Brain pericyte (primary cell): ENCODE data around the gene SEPTIN5.

Experiments
- DNase-seq: peaks from one replicate; pipeline ENCODE4 v3.0.0-alpha.2; 2012; ENCODE audit warnings: low read depth, low spot score

The SEPTIN5 gene

DNA sequence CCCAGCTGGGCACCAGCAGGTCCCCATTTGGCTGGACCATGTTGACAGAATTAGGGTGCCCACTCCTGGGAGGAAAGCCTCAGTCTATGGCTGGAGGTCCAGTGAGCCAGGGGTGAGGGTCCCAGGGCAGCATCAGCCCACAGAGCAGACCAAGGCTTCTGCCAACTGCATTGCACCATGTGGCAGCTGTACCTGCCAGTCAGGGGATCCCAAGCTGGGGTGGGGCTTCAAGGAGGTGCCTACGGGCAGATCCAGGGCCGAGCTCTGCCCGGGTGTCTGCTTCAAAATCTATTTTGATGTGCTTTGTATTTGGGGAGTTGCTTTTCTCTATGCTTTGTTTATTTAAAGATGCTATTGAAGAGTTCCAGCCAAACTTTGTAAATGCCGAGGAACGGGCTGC is 19.5 kb downstream of the SEPTIN5 start:
- no peak for DNase-seq

DNA sequence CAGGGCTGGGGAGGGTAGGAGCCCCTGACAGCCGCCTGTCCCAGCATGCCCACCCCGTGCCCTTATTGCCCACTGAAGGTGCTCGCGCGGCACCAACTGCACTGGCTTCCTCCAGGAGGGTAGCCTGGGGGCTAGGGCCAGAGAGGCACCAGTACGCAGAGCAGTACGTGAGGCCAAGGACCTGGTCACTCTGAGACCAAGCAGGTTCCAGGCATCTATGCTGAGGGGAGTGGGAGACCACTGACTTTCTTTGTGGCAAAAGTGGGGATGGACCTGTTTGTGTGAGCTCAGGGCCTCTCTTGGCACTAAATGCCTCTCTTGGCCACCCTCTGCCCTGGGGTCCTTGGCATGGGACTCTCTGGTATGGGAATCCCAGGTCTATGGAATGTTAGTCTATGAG is 19.9 kb downstream of the SEPTIN5 start:
- DNase-seq, result no peak

- no peak for DNase-seq
Measured at GRCh38 chr22:19734837-19735382, 20.6 kb downstream of the SEPTIN5 start.

DNA sequence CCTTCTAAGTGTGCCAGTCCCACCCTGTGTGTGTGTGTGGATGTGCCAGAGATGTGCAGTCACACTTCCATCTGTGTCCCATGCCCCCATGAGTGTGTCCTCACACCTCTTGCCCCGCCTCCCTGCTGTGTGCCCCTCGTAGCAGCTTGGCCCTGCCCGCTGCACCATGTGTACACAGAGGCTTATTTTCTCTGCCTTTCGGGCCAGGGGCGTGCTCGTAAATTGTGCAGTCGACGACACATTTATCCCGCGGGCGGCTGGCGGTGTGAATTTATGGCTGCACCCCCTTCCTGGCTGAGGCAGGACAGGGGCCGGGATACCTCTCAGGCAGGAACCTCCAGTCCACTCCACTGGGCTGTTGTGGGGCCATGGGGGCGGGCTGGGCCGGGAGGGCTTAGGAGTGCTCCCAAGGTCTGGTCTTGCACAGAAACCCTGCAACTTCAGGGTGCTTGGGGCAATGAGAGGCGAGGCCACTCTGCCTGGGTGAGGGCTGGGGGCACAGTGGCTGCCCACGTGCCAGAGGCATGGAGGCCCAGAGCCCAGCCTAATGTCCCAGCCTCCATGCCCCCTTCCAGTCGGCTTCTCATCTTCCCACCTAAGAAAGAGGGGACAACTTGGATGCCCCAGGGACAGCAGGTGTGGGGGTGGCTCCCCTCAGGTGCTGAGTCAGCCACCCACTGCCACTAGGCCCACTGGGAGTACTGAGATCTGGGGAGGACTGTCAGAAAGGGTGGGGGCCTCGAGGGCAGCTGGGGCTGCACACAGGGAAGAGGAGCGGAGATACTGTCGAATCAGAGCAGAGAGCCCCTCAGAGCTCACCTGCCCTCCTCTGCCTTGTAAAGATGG is 21.6 kb downstream of the SEPTIN5 start:
- no peak for DNase-seq

- DNase-seq, result no peak
Measured at GRCh38 chr22:19737846-19738663, 23.8 kb downstream of the SEPTIN5 start.

DNA sequence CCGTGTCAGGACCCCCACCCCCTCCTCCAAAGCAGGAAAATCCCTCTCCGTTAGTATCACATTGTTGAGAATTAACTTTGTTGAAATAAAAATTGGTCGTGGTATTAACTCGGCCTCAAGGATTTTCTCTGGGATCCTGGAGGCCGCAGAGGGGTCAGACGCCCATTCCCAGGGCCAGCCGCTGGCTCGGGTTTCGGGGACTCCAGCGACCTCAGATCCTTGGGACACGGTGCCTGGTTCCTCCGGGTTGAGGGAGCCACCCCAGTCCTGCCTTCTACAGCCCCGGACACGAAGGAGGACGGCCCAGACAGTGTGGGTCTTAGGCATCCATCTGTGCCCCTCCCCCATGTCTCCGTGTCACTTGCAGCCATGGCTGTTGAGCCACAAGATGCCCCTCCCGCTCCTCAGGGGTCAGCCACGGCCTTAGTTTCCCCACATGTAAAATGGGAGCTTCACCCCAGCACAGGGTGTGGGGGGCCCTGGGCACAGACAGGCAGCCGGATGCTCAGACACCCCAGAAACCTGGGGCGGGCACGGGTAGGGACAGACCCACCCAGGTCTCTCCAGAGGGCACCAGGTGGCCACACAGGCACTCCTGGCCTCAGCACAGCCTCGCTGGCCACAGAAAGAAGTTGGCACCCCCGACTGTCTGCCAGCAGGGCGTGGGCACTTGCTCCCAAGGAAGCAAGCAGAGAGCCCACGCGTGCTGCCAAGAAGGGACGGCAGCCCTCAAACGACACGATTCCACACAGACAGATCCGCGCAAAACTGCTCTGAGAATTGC is 24.6 kb downstream of the SEPTIN5 start:
- no peak for DNase-seq

- no peak for DNase-seq
Measured at GRCh38 chr22:19739448-19739895, 25.2 kb downstream of the SEPTIN5 start.

DNA sequence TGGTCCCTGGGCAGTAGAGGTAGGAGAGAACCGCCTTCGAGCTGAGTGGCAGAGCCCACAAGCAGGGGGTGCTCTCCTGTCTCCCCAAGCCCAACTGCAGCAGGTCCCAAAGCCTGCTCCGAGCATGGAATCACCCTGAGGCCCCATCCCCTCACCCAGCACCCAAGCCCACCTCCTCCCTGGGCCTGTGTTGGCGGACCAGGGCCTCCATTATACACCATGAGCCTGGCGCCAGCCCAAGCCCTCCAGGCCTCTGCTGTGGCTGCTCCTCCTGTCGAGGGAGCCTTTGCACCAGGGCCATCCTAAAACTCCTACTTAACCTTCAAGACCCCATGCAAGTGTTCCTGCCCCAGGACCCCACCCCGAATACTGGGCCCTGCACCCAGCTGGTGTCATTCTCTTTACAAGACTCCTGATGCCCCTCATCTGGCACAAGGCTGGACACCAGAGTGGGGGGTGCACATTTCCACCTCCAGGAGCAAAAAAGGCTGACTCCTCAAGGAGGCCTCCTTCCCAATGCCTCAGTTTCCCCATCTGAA is 25.7 kb downstream of the SEPTIN5 start:
- DNase-seq, result no peak

GRCh38 chr22:19740586-19740985 is 26.3 kb downstream of the SEPTIN5 start:
- DNase-seq, result no peak

- DNase-seq, result no peak
Measured at GRCh38 chr22:19741053-19741452, 26.8 kb downstream of the SEPTIN5 start.

DNA sequence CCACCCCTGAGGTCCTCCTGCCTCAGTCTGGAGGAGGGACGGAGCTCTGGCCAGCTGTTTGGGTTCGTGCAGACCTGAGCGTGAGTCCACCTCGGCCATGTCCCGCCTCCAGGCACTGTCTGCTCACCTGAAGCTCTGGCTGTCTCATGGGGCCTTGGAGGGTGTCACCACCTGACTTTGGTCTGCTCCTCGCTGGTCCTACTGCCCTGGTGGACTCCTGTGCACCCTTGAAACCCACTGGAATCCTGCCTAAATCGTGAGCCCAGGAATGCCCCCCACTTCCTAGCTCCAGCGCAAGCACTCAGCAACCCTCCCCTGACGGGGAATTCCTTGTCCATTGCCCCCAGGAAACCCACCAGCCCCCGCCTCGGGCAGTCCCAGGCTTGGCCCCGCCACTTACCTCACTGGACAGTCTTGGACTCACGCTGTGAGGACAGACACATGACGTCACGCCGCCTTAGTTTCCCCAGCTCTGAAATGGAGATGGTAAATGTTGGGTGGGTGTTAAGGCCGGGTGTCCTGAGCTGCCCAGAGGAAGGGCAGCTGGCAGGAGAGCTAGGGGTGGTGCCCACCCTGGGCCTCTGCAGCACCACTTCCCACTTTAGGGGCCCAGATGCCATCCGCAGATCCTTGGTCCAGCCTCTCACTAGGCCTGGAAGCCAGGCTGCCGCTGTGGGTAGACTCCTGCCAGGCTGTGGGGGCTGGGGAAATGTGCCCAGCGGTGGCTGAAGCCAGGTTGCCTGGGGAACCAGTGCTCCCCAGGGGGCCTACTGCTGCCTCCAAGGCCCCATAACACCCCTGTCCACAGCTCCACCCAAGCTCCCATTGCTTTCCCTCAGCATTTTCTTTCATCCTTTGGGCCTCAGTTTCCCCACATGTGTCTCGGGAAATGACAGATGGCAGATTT is 28.1 kb downstream of the SEPTIN5 start:
- DNase-seq, result no peak

GRCh38 chr22:19743081-19743480 is 28.8 kb downstream of the SEPTIN5 start:
- no peak for DNase-seq

DNA sequence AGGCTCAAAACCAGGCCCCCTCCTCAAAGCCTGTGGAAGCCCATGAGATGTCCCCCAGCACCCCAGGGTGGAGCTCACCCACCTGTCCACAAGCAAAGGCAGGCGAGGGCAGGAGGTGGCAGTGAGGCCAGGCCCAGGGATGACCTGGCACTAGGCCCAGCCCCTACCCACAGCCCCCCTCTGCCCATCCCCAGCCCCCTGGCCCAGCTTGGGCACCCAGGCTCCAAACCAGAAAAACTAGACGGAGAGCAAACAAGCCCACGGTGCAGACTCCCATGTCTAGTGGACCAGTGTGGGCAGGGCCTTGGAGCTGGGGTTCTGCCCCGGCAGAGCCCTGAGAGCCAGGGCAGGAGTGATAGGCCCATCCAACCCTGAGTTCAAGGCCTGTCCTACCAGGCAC is 29.3 kb downstream of the SEPTIN5 start:
- no peak for DNase-seq

GRCh38 chr22:19744350-19745006 is 30.2 kb downstream of the SEPTIN5 start:
- DNase-seq, result no peak

GRCh38 chr22:19745155-19746101 is 31.1 kb downstream of the SEPTIN5 start:
- no peak for DNase-seq

DNA sequence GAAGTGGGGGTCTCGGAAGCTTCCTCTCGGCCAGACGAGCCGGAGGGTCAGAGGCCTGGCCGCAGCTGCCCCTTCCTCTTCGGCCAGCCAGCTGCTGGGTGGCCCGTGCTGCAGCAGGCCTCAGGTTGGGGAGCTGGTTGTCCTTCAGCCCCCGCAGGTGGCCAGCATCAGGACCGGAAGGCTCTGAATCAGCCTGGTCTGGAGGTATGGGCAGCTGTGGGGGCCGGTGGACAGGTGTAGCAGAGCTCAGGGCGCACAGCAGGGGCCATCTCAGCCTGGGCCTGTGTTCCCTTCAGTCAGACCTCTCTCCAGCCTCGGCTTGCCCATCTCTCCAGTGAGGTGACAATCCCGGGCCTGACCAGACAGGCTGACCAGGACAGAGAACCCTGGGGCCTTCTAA is 32.4 kb downstream of the SEPTIN5 start:
- DNase-seq, result no peak

DNA sequence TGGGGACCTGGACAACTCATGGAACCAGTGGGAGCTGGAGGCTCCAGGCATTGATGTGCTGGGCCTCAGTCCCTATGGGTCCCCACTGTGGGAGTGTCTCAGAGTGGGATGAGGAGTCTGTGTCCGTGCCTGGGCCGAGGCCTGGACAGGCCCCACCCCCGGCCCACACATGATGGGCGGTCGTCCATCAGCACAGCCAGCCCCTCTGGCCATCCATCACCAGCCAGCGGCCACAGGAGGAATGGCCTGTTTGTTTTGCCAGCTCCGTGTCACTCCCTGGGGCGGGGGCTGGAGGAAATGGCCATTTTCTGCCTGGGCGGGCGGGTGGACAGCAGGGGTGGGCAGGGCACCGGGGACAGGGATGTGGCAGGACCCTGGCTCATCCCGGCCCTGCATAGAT is 33.2 kb downstream of the SEPTIN5 start:
- no peak for DNase-seq

DNA sequence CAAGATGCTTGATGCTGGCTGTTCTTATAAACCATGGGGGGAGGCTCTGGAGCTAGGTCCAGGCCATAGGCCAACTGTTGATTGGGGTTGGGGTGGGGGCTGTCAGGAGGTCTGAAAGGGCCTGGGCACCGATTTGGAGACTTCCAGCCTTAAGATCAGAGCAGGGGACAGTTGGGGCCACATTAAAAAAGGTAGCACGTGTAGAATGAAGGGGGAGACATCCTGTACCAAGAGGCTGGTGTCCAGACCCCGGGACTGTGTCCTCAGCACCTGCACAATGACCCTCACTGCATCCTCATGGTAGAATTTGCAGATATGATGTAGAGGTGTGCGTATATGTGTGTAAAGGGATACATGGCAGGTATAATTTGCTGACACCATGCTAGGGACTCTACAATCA is 33.8 kb downstream of the SEPTIN5 start:
- no peak for DNase-seq
